HCT116 (cell line): ENCODE data around the gene PLXDC1.

Experiments used
- CEBPB ChIP-seq: IDR thresholded peaks from 2 replicates; pipeline ENCODE4 v1.6.1; 2012; ENCODE audit warnings: low read depth
- CTCF ChIP-seq, 3 experiments: fragments of 200-600 bp in 1 of 3; sonication (generic) in 1 of 3; IDR thresholded peaks in 2 of 3; conservative IDR thresholded peaks in 1 of 3; 2 replicates each; pipeline ENCODE4 v1.5.1; 2012 to 2017; ENCODE audit warnings: low read depth in 2 of 3, low read length in 2 of 3, antibody characterized with exemption in 1 of 3, borderline replicate concordance in 1 of 3, control low read depth in 1 of 3, mild to moderate bottlenecking in 1 of 3, mixed read lengths in 1 of 3, mixed run types in 1 of 3, moderate library complexity in 1 of 3; ENCODE audit not compliant: insufficient read depth in 1 of 3
- EZH2 ChIP-seq: fragments of 200-600 bp; sonication (generic); IDR thresholded peaks from 2 replicates; pipeline ENCODE4 v1.6.1; 2017; ENCODE audit warnings: antibody characterized with exemption, mixed run types
- POLR2AphosphoS5 ChIP-seq: IDR thresholded peaks from 2 replicates; pipeline ENCODE4 v1.6.1; 2011; ENCODE audit warnings: mild to moderate bottlenecking, low read depth, low read length, moderate library complexity
- REST ChIP-seq: IDR thresholded peaks from 2 replicates; pipeline ENCODE4 v1.6.1; 2012; ENCODE audit warnings: low read depth
- TCF7L2 ChIP-seq: IDR thresholded peaks from 2 replicates; pipeline ENCODE4 v1.7.0; 2011; ENCODE audit warnings: borderline replicate concordance, inconsistent platforms; ENCODE audit not compliant: insufficient read depth, insufficient read length; ENCODE audit errors: extremely low read depth

- TF ChIP-seq POLR2AphosphoS5: no peak
- no peak for TF ChIP-seq EZH2
- TF ChIP-seq TCF7L2: no peak
- TF ChIP-seq CTCF (IDR thresholded peaks at IDR 0.05 in 2 of 3, conservative IDR thresholded peaks at IDR 0.05 in 1 of 3; ENCODE audit: borderline replicate concordance in 1 of 3, insufficient read depth in 1 of 3, low read depth in 2 of 3, low read length in 2 of 3): no peak
- no peak for TF ChIP-seq REST
- no peak for TF ChIP-seq CEBPB
Observed at GRCh38 chr17:39027455-39028035, 123.9 kb downstream of the PLXDC1 start.
